DOHH2 (cell line): ENCODE data around the gene MALT1.

Source experiments
- H3F3A ChIP-seq: fragments of 200-600 bp; sonication (generic), shearing (Covaris generic); 2 replicates; pipeline ENCODE4 v1.6.0; 2016; ENCODE audit warnings: antibody characterized with exemption, mild to moderate bottlenecking; ENCODE audit not compliant: control insufficient read depth, insufficient read depth
- H3K27ac ChIP-seq: fragments of 200-600 bp; sonication (generic); 2 replicates; pipeline ENCODE4 v1.5.1; 2014; ENCODE audit warnings: low read depth, mild to moderate bottlenecking, low read length, moderate library complexity
- H3K27me3 ChIP-seq: fragments of 200-600 bp; sonication (generic); 2 replicates; pipeline ENCODE4 v1.6.1; 2014; ENCODE audit warnings: mild to moderate bottlenecking, low read length, mixed read lengths; ENCODE audit not compliant: control insufficient read depth
- H3K36me3 ChIP-seq: fragments of 200-600 bp; sonication (generic); 2 replicates; pipeline ENCODE4 v1.6.1; 2014; ENCODE audit warnings: mild to moderate bottlenecking, low read length, moderate library complexity, mixed read lengths; ENCODE audit not compliant: control insufficient read depth
- H3K4me1 ChIP-seq: fragments of 200-600 bp; sonication (generic); 2 replicates; pipeline ENCODE4 v1.6.1; 2014; ENCODE audit warnings: mild to moderate bottlenecking, low read length, mixed read lengths; ENCODE audit not compliant: control insufficient read depth
- H3K4me2 ChIP-seq: fragments of 200-600 bp; sonication (generic); 2 replicates; pipeline ENCODE4 v1.6.0; 2014; ENCODE audit warnings: mild to moderate bottlenecking, low read length, moderate library complexity
- H3K4me3 ChIP-seq: fragments of 200-600 bp; sonication (generic); 2 replicates; pipeline ENCODE4 v1.5.1; 2014; ENCODE audit warnings: mild to moderate bottlenecking, low read length, mixed read lengths
- H3K79me2 ChIP-seq: fragments of 200-600 bp; sonication (generic); 2 replicates; pipeline ENCODE4 v1.6.1; 2014; ENCODE audit warnings: mild to moderate bottlenecking, low read length, mixed read lengths; ENCODE audit not compliant: control insufficient read depth
- H3K9me2 ChIP-seq: fragments of 200-600 bp; sonication (generic); replicated peaks from 2 replicates; pipeline ENCODE4 v1.6.1; 2014; ENCODE audit warnings: mild to moderate bottlenecking, low read length, mixed read lengths; ENCODE audit not compliant: control insufficient read depth
- H3K9me3 ChIP-seq: fragments of 200-600 bp; sonication (generic); 2 replicates; pipeline ENCODE4 v1.6.1; 2014; ENCODE audit warnings: antibody characterized with exemption, low read length, mixed read lengths; ENCODE audit not compliant: control insufficient read depth, insufficient read depth
- H4K20me1 ChIP-seq: fragments of 200-600 bp; sonication (generic); 2 replicates; pipeline ENCODE4 v1.6.0; 2014; ENCODE audit warnings: low read depth, mild to moderate bottlenecking, antibody characterized with exemption, low read length, moderate library complexity; ENCODE audit not compliant: control insufficient read depth, insufficient read depth
- EZH2phosphoT487 ChIP-seq: fragments of 200-600 bp; sonication (generic); IDR thresholded peaks from 2 replicates; pipeline ENCODE4 v1.6.1; 2017; ENCODE audit warnings: borderline replicate concordance, mild to moderate bottlenecking, antibody characterized with exemption, low read length, moderate library complexity, mixed read lengths
- TF ChIP-seq, protein P1 (sequence below): fragments of 200-600 bp; sonication (generic); IDR thresholded peaks from one replicate; pipeline ENCODE4 v1.5.1; 2014; ENCODE audit warnings: antibody characterized with exemption, mild to moderate bottlenecking, low read depth, low read length; ENCODE audit not compliant: poor library complexity, severe bottlenecking

The MALT1 gene

GRCh38 chr18:58654896-58655614, 16.2 kb upstream of the MALT1 start:
- Histone ChIP-seq H3K4me1 (peaks cover 60% of the 10 kb centered on the region), H3K4me3 (no peak overlapping the region; the same call in 1 of the 2 replicates), H3K27ac (no peak overlapping the region), H3K36me3 (peaks cover 3% of the 10 kb centered on the region; the same call in 1 of the 2 replicates), H3K4me2 (peak overlapping the region; percentile 32; the same call in 1 of the 2 replicates), H3K27me3 (no peaks in the 10 kb centered on the region), H3K79me2 (no peaks in the 10 kb centered on the region), H4K20me1 (no peaks in the 10 kb centered on the region), H3K9me2 (no peaks in the 10 kb centered on the region), H3K9me3 (0 out of 2 replicates have a peak, but pooled peaks cover 3% of the 10 kb centered on the region), H3F3A (peaks cover 12% of the 10 kb centered on the region)
- TF ChIP-seq, protein P1, sequence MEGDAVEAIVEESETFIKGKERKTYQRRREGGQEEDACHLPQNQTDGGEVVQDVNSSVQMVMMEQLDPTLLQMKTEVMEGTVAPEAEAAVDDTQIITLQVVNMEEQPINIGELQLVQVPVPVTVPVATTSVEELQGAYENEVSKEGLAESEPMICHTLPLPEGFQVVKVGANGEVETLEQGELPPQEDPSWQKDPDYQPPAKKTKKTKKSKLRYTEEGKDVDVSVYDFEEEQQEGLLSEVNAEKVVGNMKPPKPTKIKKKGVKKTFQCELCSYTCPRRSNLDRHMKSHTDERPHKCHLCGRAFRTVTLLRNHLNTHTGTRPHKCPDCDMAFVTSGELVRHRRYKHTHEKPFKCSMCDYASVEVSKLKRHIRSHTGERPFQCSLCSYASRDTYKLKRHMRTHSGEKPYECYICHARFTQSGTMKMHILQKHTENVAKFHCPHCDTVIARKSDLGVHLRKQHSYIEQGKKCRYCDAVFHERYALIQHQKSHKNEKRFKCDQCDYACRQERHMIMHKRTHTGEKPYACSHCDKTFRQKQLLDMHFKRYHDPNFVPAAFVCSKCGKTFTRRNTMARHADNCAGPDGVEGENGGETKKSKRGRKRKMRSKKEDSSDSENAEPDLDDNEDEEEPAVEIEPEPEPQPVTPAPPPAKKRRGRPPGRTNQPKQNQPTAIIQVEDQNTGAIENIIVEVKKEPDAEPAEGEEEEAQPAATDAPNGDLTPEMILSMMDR = no peak
- TF ChIP-seq EZH2phosphoT487 = no peak

- Histone ChIP-seq H3K36me3 (peaks cover 3% of the 10 kb centered on the region; the same call in 1 of the 2 replicates), H4K20me1 (no peaks in the 10 kb centered on the region), H3K79me2 (no peaks in the 10 kb centered on the region), H3K27ac (no peak overlapping the region), H3K9me3 (0 out of 2 replicates have a peak, but pooled peaks cover 3% of the 10 kb centered on the region), H3K4me1 (peaks cover 73% of the 10 kb centered on the region), H3K4me3 (peak overlapping the region; percentile 70), H3K9me2 (no peaks in the 10 kb centered on the region), H3K27me3 (no peaks in the 10 kb centered on the region), H3F3A (peaks cover 15% of the 10 kb centered on the region), H3K4me2 (peak overlapping the region; percentile 92)
- no peak for TF ChIP-seq EZH2phosphoT487
- TF ChIP-seq, protein P1 = no peak
These were observed 14.2 kb upstream of the MALT1 start for GRCh38 chr18:58657081-58657480.

GRCh38 chr18:58657494-58657893, 13.8 kb upstream of the MALT1 start:
- Histone ChIP-seq H3K27ac (peak overlapping the region; percentile 87), H3K9me3 (0 out of 2 replicates have a peak, but pooled peaks cover 3% of the 10 kb centered on the region)

More at GRCh38 chr18:58657494-58657893, 13.8 kb upstream of the MALT1 start:
- Histone ChIP-seq H3F3A (peaks cover 20% of the 10 kb centered on the region), H3K36me3 (peaks cover 3% of the 10 kb centered on the region; the same call in 1 of the 2 replicates), H3K9me2 (no peaks in the 10 kb centered on the region), H3K79me2 (no peaks in the 10 kb centered on the region), H4K20me1 (no peaks in the 10 kb centered on the region), H3K4me2 (peak overlapping the region; percentile 92), H3K4me3 (peak overlapping the region; percentile 70), H3K4me1 (peaks cover 77% of the 10 kb centered on the region), H3K27me3 (no peaks in the 10 kb centered on the region)
- TF ChIP-seq, protein P1 = no peak
- no peak for TF ChIP-seq EZH2phosphoT487
